ENCODE data around the gene GUCY1A2.

Gene GUCY1A2

GRCh38 chr11:106727256-106727655, 291.0 kb downstream of the GUCY1A2 start:
- no peak for DNase-seq

GRCh38 chr11:106724293-106724892, 293.9 kb downstream of the GUCY1A2 start:
- DNase-seq, result no peak

GRCh38 chr11:106723071-106723470, 295.2 kb downstream of the GUCY1A2 start:
- DNase-seq, result no peak

- DNase-seq, result no peak
Observed at GRCh38 chr11:106717222-106717621, 301.1 kb downstream of the GUCY1A2 start.

- no peak for DNase-seq
Observed at GRCh38 chr11:106714199-106714598, 304.1 kb downstream of the GUCY1A2 start.

GRCh38 chr11:106708348-106708747, 309.9 kb downstream of the GUCY1A2 start:
- DNase-seq, result no peak

- DNase-seq, result no peak
Observed at GRCh38 chr11:106706355-106706754, 311.9 kb downstream of the GUCY1A2 start.

- no peak for DNase-seq
Observed at GRCh38 chr11:106702805-106703204, 315.5 kb downstream of the GUCY1A2 start.

GRCh38 chr11:106697058-106697457, 321.2 kb downstream of the GUCY1A2 start:
- DNase-seq, result no peak

- no peak for DNase-seq
Observed at GRCh38 chr11:106695506-106695905, 322.8 kb downstream of the GUCY1A2 start.

GRCh38 chr11:106694501-106694900, 323.8 kb downstream of the GUCY1A2 start:
- DNase-seq, result no peak

- DNase-seq, result no peak
Observed at GRCh38 chr11:106691807-106692365, 326.4 kb downstream of the GUCY1A2 start.

GRCh38 chr11:106690923-106691322, 327.4 kb downstream of the GUCY1A2 start:
- DNase-seq, result no peak

GRCh38 chr11:106684944-106685343, 333.3 kb downstream of the GUCY1A2 start:
- DNase-seq, result no peak

GRCh38 chr11:106683435-106683834, 334.8 kb downstream of the GUCY1A2 start:
- no peak for DNase-seq

- DNase-seq, result no peak
Observed at GRCh38 chr11:106681435-106681834, 336.8 kb downstream of the GUCY1A2 start.

GRCh38 chr11:106679581-106679980, 338.7 kb downstream of the GUCY1A2 start:
- DNase-seq, result no peak

GRCh38 chr11:106679181-106679580, 339.1 kb downstream of the GUCY1A2 start:
- DNase-seq, result no peak

GRCh38 chr11:106670069-106670468, 348.2 kb downstream of the GUCY1A2 start:
- DNase-seq, result no peak

GRCh38 chr11:106668147-106668546, 350.1 kb downstream of the GUCY1A2 start:
- no peak for DNase-seq

- no peak for DNase-seq
Observed at GRCh38 chr11:106656646-106657045, 361.6 kb downstream of the GUCY1A2 start.

- no peak for DNase-seq
Observed at GRCh38 chr11:106644824-106645223, 373.5 kb downstream of the GUCY1A2 start.

- DNase-seq, result no peak
Observed at GRCh38 chr11:106642331-106642730, 375.9 kb downstream of the GUCY1A2 start.

- DNase-seq, result no peak
Observed at GRCh38 chr11:106632283-106632682, 386.0 kb downstream of the GUCY1A2 start.

GRCh38 chr11:106627694-106628093, 390.6 kb downstream of the GUCY1A2 start:
- no peak for DNase-seq
